HG02610 (cell line): ENCODE results near the gene SLC5A11.
"Not testable (repeated sequence)": the region's sequence is repeated elsewhere in the genome, so short reads cannot be mapped to it uniquely, and the experiment has no call there.

Source experiments
- ATAC-seq: cut with Tn5 transposase; IDR thresholded peaks from one replicate; pipeline ENCODE4 v1.9.1; 2021; ENCODE audit warnings: mild to moderate bottlenecking, moderate library complexity; ENCODE audit not compliant: unreplicated experiment

SLC5A11 gene, protein sequence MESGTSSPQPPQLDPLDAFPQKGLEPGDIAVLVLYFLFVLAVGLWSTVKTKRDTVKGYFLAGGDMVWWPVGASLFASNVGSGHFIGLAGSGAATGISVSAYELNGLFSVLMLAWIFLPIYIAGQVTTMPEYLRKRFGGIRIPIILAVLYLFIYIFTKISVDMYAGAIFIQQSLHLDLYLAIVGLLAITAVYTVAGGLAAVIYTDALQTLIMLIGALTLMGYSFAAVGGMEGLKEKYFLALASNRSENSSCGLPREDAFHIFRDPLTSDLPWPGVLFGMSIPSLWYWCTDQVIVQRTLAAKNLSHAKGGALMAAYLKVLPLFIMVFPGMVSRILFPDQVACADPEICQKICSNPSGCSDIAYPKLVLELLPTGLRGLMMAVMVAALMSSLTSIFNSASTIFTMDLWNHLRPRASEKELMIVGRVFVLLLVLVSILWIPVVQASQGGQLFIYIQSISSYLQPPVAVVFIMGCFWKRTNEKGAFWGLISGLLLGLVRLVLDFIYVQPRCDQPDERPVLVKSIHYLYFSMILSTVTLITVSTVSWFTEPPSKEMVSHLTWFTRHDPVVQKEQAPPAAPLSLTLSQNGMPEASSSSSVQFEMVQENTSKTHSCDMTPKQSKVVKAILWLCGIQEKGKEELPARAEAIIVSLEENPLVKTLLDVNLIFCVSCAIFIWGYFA

DNA sequence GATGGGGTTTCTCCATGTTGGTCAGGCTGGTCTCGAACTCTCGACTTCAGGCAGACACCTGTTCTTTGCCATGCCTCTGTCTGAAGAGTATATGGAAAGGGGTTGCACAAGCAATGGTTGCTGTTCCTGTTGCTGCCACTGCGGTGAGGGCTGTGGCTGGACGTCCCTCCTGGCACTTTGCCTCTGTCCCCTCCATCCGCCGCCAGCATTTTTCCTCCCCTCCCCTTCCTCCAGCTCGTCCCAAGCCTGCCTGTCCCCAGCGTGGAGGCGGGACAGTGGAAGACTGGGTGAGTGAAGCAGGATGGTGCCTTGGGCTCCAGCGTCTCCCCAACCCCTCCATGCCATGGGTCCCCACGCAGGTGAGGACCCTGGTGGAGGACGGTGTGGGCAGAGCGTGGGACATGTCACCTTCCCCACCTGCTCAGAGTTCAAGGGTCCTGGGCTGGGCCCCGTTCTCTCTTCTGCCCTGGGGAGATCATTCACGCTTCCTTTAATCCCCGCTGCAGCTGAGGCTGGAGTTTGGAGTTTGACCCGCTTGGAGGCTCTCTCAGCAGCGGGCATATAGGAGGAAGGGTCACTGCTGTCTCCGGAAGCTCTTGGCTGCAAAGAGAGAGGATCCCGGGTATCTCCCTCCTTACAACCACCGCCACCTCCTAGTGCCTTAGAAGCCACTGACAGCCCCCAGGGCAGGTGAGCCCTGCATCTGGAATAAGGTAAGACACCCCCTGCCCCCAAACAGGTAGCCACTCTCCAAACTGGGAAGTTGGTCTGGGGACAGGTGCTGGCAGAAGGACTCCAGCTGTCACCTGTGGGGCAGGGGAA, at the start of gene SLC5A11:
SLC5A11 (plus strand) TSS at position 238 of the 822 bp plus-strand sequence. CDS start 12,681 bp downstream, outside the sequence.
- no peak for ATAC-seq

DNA sequence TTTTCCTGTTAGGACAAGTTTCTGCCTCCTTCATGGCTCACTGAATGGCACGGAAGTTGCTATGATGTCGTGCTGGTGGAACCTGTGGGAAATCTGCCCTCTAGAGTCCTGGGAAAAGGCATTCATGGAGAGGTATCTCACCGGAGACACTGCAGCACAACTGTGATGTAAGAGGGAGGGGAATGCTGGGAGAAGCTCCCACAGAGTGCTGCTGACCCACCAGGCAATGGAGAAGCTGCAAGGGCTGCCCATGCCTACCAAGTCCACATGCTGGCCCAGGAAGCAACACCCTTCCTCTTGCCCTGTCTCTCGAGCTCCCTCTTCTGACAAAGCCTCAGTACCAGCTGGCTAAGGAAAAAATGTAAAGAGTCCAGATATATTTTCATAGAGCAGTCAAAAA, 45.2 kb upstream of the SLC5A11 start:
- ATAC-seq: no peak

DNA sequence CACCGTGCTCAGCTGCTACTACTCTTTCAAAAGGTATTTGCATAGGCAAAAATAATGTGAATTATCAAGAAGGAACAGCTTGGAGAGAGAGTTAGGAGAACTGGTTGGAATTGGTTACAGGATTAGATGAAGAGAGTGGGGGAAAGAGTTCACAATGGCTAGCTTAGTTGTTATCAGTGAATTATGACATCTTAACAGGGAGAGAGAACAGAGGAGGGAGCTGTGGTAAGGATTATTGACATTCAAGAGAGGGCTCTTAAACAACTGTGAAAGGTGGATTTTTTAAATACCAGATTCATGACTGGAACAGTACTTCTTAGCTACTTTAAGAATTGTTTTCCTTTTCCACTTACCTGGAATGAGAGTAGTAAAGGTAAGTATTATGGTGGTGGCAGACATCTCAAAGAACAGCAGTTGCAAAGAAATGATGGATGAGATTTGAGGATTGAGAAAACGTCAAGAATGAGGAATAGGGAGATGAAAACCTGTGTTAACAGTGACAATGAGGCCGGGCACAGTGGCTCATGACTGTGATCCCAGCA, 43.9 kb upstream of the SLC5A11 start:
- no peak for ATAC-seq

DNA sequence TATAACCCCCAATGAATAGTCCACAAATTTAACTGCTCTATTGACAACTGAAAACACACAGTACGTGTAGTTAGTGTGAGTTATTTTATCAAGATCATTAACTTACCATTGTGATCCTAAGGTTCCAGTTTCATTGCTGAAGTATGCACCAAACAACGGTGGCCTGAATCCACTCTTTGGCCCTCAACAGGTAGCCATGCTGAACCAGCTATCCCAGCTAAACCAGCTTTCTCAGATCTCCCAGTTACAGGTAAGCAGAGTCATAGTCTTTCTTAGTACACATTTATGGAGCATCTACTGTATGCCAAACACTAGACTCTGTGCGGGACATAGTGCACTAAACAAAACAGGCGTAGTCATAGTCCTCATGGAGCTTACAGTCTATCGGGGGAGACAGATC, 40.3 kb upstream of the SLC5A11 start:
- no peak for ATAC-seq

DNA sequence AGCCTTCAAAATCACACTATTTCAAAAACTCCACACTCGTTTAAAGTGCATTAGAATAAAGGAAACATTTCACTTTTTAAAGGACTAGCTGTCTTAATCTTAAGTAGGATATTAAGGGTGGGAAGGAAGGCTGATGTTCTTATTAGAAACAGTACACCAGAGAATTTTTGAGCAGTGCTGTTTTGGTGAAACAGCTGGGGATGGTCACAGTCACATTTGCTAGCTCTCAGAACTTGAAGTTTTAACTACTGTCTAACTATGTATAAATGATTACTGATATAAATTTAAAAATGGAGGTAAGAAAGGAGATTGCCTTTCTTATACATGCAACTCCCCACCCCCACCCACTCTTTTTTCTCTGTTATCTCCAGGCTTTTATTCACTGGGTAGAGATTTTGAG, 38.5 kb upstream of the SLC5A11 start:
- no peak for ATAC-seq

DNA sequence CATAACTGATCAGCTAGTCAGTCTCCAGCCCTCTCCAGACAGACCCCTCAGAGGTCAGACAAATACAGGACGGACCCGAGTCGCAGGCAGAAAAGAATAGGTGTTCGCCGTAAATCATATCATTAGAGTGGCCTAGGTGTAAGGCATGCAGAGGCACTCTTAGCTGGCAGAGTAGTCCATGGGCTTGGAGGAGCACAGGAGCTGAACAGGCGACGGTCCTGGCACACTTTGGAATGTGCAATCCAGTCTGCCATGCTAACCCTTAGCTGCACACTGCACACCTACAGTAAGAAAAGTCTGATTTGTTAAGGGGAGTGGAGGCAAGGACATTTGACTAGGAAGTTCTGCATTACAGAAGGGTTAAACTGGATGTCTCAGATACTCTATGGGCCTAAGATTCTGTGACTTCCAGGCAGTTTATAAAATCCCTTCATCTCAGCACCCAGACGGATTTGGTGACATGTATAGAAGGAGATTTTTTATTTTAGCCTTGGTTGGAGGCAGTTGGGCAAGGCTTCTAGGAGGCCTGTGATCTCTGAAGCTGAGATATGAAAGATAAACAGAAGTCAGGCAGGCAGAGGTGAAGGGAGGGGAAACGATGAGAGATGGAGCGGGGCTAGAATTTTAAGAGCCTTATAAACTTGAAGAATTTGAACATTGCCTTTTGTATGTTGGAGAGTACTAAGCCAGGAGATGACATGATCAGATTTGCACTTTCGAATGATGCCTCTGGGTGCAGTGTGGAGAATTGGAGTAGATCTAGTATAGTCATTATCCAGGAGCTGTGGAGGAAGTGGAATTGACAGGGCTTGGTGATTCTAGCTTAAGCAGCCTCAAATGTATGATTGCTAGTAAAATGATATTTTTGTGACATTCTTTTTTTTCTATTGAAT, 34.6 kb upstream of the SLC5A11 start:
- ATAC-seq: no peak

DNA sequence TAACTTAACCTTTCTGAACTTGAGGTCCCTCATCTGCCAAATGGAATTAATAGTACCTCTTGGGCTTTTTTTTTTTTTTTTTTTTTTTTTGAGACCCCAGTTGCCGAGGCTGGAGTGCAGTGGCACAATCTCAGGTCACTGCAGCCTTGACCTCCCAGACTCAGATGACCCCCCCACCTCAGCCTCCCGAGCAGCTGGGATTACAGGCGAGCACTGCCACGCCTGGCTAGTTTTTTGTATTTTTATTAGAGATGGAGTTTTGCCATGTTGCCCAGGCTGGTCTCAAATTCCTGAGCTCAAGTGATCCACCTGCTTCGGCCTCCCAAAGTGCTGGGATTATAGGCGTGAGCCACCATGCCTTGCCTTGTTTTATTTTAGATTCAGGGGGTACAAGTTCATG, 33.0 kb upstream of the SLC5A11 start:
- not testable (repeated sequence) for ATAC-seq

DNA sequence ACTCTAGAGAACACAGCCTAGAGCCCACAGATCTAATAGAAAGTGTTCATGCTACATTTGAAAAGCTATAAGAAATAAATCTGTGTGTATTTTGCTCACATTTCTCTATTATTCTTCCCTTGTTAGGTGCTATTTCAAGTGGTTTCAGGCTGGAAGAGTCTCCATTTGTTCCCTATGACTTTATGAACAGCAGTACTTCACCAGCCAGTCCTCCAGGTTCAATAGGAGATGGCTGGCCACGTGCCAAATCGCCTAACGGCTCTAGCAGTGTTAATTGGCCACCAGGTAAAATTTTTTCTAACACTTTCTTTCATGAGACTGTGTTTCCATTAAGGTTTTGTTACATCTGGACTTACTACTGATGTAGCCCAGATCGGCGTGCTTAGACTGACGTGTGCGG, 30.7 kb upstream of the SLC5A11 start:
- no peak for ATAC-seq

DNA sequence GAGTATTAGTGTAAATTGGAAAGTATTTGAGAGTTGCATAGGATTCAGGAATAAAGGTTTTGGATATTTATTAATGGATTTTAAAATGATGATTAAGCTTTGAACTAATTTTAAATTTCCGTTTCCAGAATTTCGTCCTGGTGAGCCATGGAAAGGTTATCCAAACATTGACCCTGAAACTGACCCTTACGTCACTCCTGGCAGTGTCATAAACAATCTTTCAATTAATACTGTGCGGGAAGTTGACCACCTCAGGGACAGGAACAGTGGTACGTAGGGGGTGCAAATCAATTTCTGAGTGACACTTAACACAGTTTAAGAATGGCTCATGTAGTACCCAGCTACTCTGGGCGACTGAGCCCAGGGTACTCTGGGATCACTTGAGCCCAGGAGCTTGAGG, 29.1 kb upstream of the SLC5A11 start:
- no peak for ATAC-seq

DNA sequence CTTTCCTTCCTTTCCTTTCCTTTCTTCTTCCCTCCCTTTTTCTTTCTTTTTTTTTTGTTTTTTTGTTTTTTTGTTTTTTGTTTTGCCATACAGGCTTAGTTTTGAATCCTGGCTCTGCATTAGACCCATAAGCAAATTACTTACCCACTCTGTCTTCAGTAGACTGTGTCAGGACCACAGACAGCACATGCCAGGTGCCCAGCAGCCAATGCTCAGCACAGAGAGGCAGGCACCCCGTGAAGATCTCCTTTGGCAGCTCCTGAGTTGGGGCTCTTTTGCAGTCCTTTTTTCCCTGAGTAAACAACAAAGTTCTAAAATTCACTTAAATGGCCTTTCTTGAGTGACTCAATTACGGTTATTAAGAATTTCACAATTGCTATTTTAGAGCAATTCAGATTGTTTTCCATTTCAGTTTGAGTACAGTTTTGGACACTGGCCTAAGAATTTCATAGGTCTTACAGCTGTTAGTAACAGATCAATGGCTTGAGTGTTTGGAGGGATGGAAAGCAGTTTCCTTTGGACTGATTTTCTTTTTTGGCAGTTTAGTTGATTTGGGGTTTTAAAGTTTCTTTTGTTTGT, 26.2 kb upstream of the SLC5A11 start:
- ATAC-seq: no peak

DNA sequence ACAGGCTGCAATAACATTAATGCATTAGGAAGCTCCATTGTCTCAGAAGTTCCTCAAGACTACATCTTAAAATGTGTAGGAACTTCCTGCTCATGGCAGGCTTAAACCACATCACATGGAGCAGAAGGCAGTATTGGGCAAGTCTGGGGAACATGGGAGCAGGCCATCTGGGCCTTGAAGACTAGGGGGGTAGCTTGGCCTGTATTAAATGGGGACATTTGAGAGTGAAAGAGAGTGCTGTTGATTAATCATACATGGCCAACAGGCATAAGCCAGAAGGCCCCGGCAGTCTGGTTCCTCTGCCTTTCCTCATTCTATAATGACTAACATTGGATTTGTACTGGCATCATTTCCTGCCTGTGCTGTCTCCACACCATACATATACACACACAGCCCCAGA, 25.2 kb upstream of the SLC5A11 start:
- ATAC-seq: no peak

DNA sequence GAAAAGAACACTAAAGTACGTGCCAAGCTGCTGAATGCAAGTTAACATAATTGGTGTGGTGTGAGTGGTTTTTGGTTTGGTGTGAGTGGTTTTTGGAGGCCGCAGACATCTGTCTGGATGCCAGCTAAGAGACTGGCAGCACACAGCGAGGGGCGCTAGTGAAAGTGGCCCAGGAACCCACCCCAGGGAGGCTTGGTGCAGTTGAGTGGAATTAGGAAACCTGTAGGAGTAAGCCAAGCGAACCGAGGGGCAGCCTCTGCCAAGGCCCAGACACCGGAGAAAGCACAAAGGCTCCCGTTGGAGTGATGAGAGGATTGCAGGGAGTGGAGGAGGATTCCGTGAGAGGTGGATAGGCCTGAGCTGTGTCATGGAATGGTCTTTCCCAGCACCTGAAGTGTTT, 24.6 kb upstream of the SLC5A11 start:
- no peak for ATAC-seq

DNA sequence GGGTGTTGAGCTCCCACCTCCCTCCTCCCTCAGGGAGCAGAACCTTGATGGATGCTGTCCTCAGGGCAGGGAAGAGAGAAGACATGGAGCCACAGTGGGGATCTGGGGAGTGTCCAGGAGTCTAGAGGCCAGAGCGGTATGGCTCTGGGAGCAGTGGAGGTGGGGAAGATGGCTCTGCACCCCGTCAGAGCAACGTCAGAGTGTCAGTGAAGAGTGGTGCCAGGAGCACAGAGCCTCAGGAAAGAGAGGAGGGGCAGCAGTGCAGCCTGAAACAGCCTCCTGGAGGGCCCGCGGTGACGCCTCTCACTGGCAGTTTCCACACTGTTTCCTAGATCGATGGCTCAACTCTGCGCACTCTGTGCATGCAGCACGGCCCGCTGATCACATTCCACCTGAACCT, 23.2 kb upstream of the SLC5A11 start:
- ATAC-seq: no peak

DNA sequence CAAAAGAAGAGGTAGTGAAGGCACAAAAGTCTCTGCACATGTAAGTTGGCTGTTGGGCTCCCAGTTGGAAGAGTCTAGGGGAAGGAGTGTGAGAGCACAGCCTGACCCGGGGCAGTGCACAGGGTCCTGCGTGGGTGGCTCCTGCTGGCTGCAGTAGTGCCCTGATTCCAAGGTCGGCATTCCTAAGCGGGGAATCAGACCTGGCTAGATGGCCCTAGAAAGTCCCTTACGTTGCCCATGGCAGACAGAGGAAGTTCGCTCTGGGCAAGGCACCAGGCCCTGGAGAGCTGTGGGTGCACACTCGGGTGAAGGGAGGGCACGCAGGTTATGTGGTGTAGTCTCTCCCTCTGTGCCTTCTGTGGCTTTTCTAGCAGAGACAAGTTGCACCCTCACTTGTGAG, 22.8 kb upstream of the SLC5A11 start:
- ATAC-seq: no peak

DNA sequence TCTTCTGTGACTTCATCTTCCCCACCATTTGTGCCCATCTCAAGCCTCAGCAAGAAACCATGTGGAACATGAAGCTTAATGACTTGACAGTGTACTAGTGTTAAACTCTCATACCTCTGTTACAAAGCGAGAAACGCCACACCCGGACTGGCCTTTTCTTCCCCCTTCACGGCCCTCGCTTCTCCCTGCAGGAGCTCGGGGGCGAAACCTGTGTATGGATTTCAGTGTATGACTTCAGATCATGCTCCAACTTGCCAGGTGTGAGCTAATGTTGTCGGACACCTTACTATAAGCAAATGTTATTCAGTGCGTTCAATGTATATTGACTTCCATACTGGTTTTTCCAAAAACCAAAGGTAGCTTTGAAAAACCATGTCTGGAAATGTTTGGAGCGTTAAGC, 20.1 kb upstream of the SLC5A11 start:
- no peak for ATAC-seq

DNA sequence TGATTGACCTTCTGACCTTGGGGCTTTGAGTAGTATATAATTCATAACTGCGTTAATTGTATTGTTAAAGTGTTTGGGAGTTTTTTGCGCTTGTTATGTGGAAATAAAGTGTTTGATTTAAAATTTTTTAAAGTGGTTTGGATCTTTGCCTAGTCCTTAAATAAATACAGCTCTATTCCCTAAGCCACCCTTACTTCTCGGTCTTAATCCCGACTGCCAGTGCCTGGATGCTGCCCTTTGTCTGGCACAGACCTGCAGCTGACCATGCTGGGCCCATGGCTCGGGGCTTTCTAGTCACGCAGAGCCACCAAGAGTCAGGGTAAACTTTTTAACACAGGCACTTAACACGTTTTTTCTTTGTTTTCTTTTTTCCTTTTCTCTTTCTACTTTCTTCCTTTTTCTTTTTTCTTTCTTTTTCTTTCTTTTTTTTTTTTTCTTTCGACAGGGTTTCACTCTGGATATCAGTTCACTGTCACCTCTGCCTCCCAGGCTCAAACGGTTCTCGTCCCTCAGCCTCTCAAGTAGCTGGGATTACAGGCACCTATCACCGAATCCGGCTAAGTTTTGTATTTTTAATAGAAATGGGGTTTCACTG, 19.6 kb upstream of the SLC5A11 start:
- ATAC-seq: no peak

DNA sequence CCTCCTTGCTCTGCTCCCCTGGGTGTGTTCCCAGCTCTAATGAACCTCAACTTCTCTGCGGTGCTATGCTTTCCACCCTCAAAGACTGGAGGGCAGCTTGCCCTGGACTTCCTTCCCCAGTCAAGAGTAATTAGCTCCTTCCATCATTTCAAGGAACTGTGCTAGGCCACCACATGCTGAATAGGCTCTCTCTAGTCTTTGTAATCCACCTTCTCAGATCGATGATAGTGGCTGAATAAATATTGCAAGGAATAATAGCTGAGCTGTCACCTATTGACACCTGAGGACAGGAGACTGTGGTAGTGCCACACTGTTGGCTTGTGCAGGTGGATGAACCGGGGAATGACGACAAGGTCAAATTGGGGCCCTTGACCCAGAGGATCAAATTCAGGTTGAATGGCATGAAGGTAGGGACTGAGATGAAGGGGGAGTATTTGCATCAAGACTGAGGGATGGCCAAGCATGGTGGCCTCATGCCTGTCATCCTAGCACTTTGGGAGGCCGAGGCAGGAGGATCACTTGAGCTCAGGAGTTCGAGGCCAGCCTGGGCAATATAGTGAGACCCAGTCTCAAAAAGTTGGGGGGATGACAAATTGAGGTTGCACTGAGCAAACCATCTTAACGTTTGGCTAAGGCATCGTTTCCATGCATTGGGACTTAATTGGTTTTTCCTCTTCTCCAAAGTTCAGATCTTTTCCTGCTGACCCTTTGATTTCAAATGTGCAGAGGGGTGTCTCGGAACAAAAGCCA, 18.8 kb upstream of the SLC5A11 start:
- no peak for ATAC-seq

DNA sequence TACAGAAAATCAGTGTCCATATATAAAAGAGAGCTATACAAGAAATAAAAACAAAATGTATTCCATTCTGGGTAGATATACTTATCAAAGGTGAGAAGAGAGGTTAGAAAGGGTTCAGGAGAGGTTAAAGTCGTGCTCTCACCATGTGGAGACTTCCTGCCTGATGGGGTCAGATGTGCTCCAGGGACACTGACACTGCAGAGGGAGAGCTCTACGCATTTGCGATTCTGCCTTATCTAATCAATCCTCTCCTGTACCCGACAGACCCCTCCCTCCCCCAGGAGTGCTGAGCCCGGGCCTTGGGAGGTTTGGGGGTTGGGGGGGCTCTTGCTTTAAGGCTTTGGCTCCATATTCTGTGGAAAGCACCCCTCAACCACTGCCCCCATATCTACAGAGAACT, 16.6 kb upstream of the SLC5A11 start:
- no peak for ATAC-seq

DNA sequence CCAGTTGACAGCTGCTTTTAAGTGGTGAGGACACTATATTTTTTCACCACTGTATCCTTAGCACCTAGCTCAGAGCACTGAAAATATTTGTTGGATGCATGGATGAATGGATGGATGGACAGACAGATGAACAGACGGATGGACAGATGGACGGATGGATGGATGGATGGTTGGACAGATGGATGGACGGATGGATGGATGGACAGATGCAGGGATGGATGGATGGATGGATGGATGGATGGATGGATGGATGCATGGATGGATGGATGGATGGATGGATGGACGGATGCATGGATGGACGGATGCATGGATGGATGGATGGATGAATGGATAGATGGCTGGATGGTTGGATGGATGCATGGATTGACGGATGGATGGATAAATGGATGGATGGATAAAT, 12.4 kb upstream of the SLC5A11 start:
- ATAC-seq: no peak
